ENCODE results near the gene SNRNP25. TPM values are rescaled to one million over a fixed set of nuclear protein-coding genes. Genes with fewer than 3 reads are reported as not detected.
A peak's percentile ranks its signal among the peaks of the same experiment; 100 is the strongest.

Gene SNRNP25
- total RNA-seq, 1 experiment from 2014 or later = 21.2 TPM

DNA sequence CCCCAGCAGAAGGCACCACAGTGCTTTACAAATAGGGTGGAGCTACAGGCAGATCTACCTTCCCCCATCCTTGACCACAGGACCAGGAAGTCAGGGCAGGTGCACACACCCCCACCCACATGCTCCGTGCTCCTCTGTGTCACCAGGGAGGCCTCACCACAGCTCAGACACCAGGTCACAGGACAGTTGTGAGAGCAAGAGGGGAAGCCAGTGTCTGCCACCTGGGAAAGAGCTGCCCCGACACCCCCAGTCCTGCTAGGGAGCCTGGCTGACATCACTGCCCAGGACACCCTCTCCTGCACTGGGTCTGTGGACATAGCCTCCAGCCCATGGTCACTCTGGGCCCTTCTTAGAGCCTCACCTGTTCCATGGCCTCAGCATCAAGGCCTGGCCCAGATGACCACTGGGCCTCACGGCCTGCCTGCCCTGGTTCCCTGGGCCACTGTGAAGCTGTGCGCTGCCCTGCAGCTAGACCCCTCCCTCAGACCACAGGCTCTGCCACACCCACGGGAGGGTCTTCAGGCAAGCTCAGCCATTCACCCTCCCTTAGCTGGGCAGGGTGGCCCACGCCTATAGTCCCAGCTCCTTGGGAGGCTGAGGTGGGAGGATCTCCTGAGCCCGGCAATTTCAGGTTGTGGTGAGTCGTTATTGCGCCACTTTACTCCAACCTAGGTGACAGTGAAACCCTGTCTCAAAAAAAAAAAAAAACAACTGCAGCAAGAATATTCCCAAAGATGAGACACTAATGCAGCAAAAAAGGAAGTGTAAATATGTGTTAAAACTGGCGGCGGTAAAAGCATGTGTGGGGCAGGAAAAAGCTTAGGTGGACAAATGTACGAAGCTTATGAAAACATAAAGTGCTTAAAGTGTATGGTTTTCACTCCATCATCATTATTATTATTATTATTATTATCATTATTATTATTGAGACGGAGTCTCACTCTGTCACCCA lies 14.4 kb upstream of the SNRNP25 start:
- Mint-ChIP-seq H3K4me3 (ENCODE audit: unreplicated experiment) (no peak overlapping the region), H3K27me3 (ENCODE audit: insufficient read depth, unreplicated experiment) (no peaks in the 10 kb centered on the region), H3K4me1 (ENCODE audit: insufficient read depth, unreplicated experiment) (no peaks in the 10 kb centered on the region), H3K36me3 (ENCODE audit: insufficient read depth, unreplicated experiment) (peaks cover 22% of the 10 kb centered on the region), H3K9me3 (ENCODE audit: unreplicated experiment) (no peaks in the 10 kb centered on the region), H3K27ac (ENCODE audit: low read depth, unreplicated experiment) (no peak overlapping the region)
- TF ChIP-seq, protein P1, sequence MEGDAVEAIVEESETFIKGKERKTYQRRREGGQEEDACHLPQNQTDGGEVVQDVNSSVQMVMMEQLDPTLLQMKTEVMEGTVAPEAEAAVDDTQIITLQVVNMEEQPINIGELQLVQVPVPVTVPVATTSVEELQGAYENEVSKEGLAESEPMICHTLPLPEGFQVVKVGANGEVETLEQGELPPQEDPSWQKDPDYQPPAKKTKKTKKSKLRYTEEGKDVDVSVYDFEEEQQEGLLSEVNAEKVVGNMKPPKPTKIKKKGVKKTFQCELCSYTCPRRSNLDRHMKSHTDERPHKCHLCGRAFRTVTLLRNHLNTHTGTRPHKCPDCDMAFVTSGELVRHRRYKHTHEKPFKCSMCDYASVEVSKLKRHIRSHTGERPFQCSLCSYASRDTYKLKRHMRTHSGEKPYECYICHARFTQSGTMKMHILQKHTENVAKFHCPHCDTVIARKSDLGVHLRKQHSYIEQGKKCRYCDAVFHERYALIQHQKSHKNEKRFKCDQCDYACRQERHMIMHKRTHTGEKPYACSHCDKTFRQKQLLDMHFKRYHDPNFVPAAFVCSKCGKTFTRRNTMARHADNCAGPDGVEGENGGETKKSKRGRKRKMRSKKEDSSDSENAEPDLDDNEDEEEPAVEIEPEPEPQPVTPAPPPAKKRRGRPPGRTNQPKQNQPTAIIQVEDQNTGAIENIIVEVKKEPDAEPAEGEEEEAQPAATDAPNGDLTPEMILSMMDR (IDR thresholded peaks at IDR 0.05; ENCODE audit: unreplicated experiment) = no peak
- ChIA-PET CTCF (interaction anchor here (0.6 to 1.1 kb wide), 2 partner anchors 52 to 57 kb away, joined by 3 to 4 read pairs; no protein-coding TSS in a partner anchor), POLR2A (interaction anchor here (0.6 to 0.9 kb wide), 2 partner anchors 13 to 710 kb away, joined by 3 read pairs; no protein-coding TSS in a partner anchor)
- BruUV-seq (replicated peaks) = no TSS peak
- DNase-seq (ENCODE audit: unreplicated experiment) = peak; percentile 57
- intact Hi-C loops (cut with micrococcal nuclease) = no loop called here

DNA sequence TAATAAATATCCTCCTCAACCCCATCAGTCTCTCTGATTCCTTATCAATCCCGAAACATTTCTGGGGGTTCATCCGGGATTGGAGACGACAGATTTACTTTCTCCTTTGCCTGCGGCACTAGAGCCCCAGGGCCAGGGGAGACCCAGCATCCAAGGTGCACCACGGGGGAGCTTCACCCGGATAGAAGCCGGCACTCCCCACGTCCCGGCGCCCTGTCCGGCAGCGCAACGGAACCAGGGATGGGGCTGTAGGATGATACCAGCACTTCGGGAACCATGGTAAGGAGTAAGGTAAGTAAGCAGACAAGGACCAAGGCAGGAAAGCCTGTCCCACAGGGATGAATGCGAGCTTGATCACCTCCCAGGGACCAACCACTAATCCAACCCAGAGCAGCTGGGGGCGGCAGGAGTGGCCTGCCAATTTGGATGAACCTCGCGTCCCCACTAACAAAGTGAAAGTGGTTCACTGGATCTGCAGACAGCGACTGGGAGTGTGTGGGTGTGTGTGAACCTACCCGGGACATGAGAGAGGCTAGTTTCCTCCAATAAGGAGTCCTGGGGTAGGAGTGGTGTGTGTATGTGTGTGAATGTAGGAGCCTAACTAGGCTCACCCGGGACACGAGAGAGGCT lies 12.1 kb upstream of the SNRNP25 start:
- H3K27ac Mint-ChIP-seq (ENCODE audit: low read depth, unreplicated experiment) = no peak overlapping the region
- no peak for DNase-seq (ENCODE audit: unreplicated experiment)
- TF ChIP-seq, protein P1 (IDR thresholded peaks at IDR 0.05; ENCODE audit: unreplicated experiment) = no peak
- ChIA-PET CTCF (no interaction called here), POLR2A (no interaction called here)
- no TSS peak for BruUV-seq (replicated peaks)
- intact Hi-C loops (cut with micrococcal nuclease) = no loop called here
- no peaks in the 10 kb centered on the region for H3K9me3 Mint-ChIP-seq (ENCODE audit: unreplicated experiment)
- no peaks in the 10 kb centered on the region for H3K4me1 Mint-ChIP-seq (ENCODE audit: insufficient read depth, unreplicated experiment)
- H3K36me3 Mint-ChIP-seq (ENCODE audit: insufficient read depth, unreplicated experiment) = peaks cover 37% of the 10 kb centered on the region
- no peaks in the 10 kb centered on the region for H3K27me3 Mint-ChIP-seq (ENCODE audit: insufficient read depth, unreplicated experiment)
- H3K4me3 Mint-ChIP-seq (ENCODE audit: unreplicated experiment) = no peak overlapping the region

DNA sequence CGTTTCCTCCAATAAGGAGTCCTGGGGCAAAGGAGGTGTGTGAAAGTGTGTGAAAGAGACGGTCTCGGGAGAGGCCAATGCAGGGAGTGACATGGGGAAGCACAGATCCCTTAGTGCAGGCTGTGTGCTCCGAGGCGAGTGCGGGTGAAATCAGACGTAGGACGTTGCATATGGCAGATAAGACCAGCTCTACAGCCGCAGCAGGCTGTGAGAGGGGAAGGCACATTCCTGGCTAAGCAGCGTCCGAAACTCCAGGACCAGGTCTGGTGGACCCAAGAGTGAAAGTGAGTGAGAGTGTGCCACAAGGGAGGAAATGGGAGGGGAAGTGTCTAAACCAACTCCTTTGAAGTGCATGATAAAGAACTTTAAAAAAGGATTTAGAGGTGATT lies 11.6 kb upstream of the SNRNP25 start:
- TF ChIP-seq, protein P1 (IDR thresholded peaks at IDR 0.05; ENCODE audit: unreplicated experiment) = no peak
- no peak for DNase-seq (ENCODE audit: unreplicated experiment)
- Mint-ChIP-seq H3K27ac (ENCODE audit: low read depth, unreplicated experiment) (no peak overlapping the region), H3K36me3 (ENCODE audit: insufficient read depth, unreplicated experiment) (peaks cover 42% of the 10 kb centered on the region), H3K4me1 (ENCODE audit: insufficient read depth, unreplicated experiment) (no peaks in the 10 kb centered on the region), H3K9me3 (ENCODE audit: unreplicated experiment) (no peaks in the 10 kb centered on the region), H3K4me3 (ENCODE audit: unreplicated experiment) (no peak overlapping the region), H3K27me3 (ENCODE audit: insufficient read depth, unreplicated experiment) (no peaks in the 10 kb centered on the region)
- BruUV-seq (replicated peaks) = no TSS peak
- ChIA-PET POLR2A (no interaction called here), CTCF (no interaction called here)
- intact Hi-C loops (cut with micrococcal nuclease) = no loop called here

DNA sequence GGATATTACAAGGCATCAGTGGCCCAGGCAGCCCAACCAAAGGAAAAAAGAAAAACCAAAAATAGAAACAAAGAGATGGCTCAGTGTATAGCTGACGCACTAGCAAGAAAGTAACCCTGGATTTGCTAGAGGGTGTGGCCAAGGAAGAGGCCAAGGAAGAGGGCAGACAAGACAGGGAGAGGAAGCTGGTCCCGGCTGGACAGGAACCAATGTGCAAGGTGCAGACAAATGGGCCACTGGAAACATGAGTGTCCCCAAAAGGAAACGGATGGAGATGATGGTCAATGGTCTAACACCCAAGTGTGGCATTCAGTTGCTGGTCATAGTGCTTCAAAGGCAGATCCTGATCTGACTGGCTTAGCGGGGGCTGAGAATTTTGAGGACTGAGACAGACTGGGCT lies 10.9 kb upstream of the SNRNP25 start:
- Mint-ChIP-seq H3K4me3 (ENCODE audit: unreplicated experiment) (no peak overlapping the region), H3K4me1 (ENCODE audit: insufficient read depth, unreplicated experiment) (no peaks in the 10 kb centered on the region), H3K36me3 (ENCODE audit: insufficient read depth, unreplicated experiment) (peaks cover 48% of the 10 kb centered on the region), H3K27ac (ENCODE audit: low read depth, unreplicated experiment) (no peak overlapping the region), H3K27me3 (ENCODE audit: insufficient read depth, unreplicated experiment) (no peaks in the 10 kb centered on the region), H3K9me3 (ENCODE audit: unreplicated experiment) (no peaks in the 10 kb centered on the region)
- no peak for DNase-seq (ENCODE audit: unreplicated experiment)
- no TSS peak for BruUV-seq (replicated peaks)
- ChIA-PET CTCF (interaction anchor here (0.6 kb wide), 1 partner anchor 157 kb away, joined by 3 read pairs; no protein-coding TSS in a partner anchor), POLR2A (no interaction called here)
- TF ChIP-seq, protein P1 (IDR thresholded peaks at IDR 0.05; ENCODE audit: unreplicated experiment) = no peak
- intact Hi-C loops (cut with micrococcal nuclease) = no loop called here
